Panc1 (cell line): ENCODE measurements around the gene IDUA.

Experiments
- POLR2AphosphoS5 ChIP-seq: IDR thresholded peaks from 2 replicates; pipeline ENCODE4 v1.6.1; 2012; ENCODE audit warnings: mild to moderate bottlenecking, low read depth, low read length, moderate library complexity
- TCF7L2 ChIP-seq: IDR thresholded peaks from 2 replicates; pipeline ENCODE4 v1.6.1; 2011; ENCODE audit warnings: mild to moderate bottlenecking, low read depth, low read length, inconsistent platforms
- TF ChIP-seq, protein P1 (sequence below): fragments of 450-650 bp; IDR thresholded peaks from 2 replicates; pipeline ENCODE4 v1.5.1; 2017; ENCODE audit warnings: mild to moderate bottlenecking

DNA sequence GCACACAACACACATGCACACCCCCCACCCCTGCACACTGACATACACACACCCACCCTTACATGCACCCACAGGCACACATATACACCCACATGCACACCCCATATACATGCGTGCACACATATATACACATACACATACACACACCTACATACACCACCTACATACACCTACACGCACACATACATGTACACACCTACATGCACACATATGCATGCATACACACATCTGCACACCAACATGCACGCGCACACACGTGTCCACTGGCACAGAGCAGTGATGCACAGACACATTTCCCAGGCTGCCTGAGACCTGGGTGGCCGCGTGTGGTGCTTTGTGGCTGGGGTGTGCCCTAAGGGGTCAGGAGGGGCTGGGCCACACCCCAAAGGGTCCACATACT, 56.3 kb downstream of the IDUA start:
- no peak for TF ChIP-seq POLR2AphosphoS5
- TF ChIP-seq TCF7L2: no peak
- TF ChIP-seq, protein P1, sequence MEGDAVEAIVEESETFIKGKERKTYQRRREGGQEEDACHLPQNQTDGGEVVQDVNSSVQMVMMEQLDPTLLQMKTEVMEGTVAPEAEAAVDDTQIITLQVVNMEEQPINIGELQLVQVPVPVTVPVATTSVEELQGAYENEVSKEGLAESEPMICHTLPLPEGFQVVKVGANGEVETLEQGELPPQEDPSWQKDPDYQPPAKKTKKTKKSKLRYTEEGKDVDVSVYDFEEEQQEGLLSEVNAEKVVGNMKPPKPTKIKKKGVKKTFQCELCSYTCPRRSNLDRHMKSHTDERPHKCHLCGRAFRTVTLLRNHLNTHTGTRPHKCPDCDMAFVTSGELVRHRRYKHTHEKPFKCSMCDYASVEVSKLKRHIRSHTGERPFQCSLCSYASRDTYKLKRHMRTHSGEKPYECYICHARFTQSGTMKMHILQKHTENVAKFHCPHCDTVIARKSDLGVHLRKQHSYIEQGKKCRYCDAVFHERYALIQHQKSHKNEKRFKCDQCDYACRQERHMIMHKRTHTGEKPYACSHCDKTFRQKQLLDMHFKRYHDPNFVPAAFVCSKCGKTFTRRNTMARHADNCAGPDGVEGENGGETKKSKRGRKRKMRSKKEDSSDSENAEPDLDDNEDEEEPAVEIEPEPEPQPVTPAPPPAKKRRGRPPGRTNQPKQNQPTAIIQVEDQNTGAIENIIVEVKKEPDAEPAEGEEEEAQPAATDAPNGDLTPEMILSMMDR: no peak
